ENCODE measurements around the gene JAK1. TPM values are rescaled to one million over a fixed set of nuclear protein-coding genes. Genes with fewer than 3 reads are reported as not detected.
"Not testable (repeated sequence)": the region's sequence is repeated elsewhere in the genome, so short reads cannot be mapped to it uniquely, and the experiment has no call there.

JAK1 gene
- total RNA-seq, 1 experiment from 2014 or later, result 130 TPM

- Mint-ChIP-seq H3K4me3 (ENCODE audit: low read depth, unreplicated experiment) (no peak overlapping the region), H3K4me1 (ENCODE audit: low read depth, unreplicated experiment) (peaks cover 26% of the 10 kb centered on the region), H3K27me3 (ENCODE audit: unreplicated experiment) (no peaks in the 10 kb centered on the region), H3K9me3 (ENCODE audit: low read depth, unreplicated experiment) (no peaks in the 10 kb centered on the region), H3K27ac (ENCODE audit: unreplicated experiment) (no peak overlapping the region), H3K36me3 (ENCODE audit: insufficient read depth, unreplicated experiment) (peaks cover 5% of the 10 kb centered on the region)
- CTCF ChIA-PET, result no interaction called here
- no TSS peak for BruUV-seq (replicated peaks)
- intact Hi-C loops (cut with micrococcal nuclease; ENCODE audit: unreplicated experiment), result no loop called here
- DNase-seq, result no peak
- no peak for TF ChIP-seq CTCF (IDR thresholded peaks at IDR 0.05; ENCODE audit: unreplicated experiment)
These were observed 31.5 kb downstream of the JAK1 start for GRCh38 chr1:64934878-64935275.

DNA sequence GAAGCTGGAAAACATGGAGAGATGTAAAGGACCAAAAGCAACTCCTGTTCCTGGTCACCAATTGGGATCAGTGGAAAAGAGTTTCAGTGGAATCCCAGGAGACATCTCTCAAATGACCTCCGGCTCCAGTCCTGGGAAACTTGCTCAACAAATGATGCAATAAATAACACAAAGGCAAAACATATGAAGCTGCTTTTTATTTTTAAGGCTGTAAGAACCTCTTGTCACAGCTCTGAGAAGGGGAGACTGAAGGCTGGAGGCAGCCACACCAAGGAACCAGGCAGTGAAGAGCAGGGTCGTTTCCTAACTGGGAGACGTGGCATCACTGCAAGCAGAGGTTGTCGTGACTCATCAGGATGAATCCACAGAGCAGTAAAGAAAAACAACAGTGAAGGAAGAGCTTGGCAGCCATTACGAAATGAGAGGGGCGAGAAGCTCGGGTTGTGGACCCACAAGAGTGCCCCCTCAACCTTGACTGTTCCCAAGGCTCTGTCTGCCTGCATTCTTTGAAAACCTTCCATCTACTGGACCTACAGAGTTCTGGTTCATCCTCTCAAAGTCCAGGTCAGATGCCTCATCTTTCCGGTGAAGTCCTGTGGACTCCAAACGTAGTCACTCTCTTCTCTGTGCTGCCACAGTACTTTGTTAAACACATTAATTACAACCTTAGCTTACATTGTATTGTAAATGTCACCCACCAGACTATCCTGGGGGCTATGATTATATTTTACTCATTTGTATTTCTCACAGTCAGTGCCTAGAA, 32.1 kb downstream of the JAK1 start:
- Mint-ChIP-seq H3K27me3 (ENCODE audit: unreplicated experiment) (no peaks in the 10 kb centered on the region), H3K4me3 (ENCODE audit: low read depth, unreplicated experiment) (no peak overlapping the region), H3K27ac (ENCODE audit: unreplicated experiment) (no peak overlapping the region), H3K9me3 (ENCODE audit: low read depth, unreplicated experiment) (no peaks in the 10 kb centered on the region), H3K4me1 (ENCODE audit: low read depth, unreplicated experiment) (peaks cover 26% of the 10 kb centered on the region), H3K36me3 (ENCODE audit: insufficient read depth, unreplicated experiment) (peaks cover 5% of the 10 kb centered on the region)
- TF ChIP-seq CTCF (IDR thresholded peaks at IDR 0.05; ENCODE audit: unreplicated experiment), result no peak
- no TSS peak for BruUV-seq (replicated peaks)
- DNase-seq, result no peak
- intact Hi-C loops (cut with micrococcal nuclease; ENCODE audit: unreplicated experiment), result no loop called here
- CTCF ChIA-PET, result interaction anchor here (0.8 kb wide), 1 partner anchor 32 kb away, joined by 3 read pairs; the partner anchor contains the start of gene JAK1

- intact Hi-C loops (cut with micrococcal nuclease; ENCODE audit: unreplicated experiment), result no loop called here
- TF ChIP-seq CTCF (IDR thresholded peaks at IDR 0.05; ENCODE audit: unreplicated experiment), result no peak
- H3K36me3 Mint-ChIP-seq (ENCODE audit: insufficient read depth, unreplicated experiment), result peaks cover 3% of the 10 kb centered on the region
These were observed 32.9 kb downstream of the JAK1 start for GRCh38 chr1:64933296-64934070.

GRCh38 chr1:64932962-64933295, 33.4 kb downstream of the JAK1 start:
- Mint-ChIP-seq H3K27me3 (ENCODE audit: unreplicated experiment) (no peaks in the 10 kb centered on the region), H3K4me1 (ENCODE audit: low read depth, unreplicated experiment) (peaks cover 17% of the 10 kb centered on the region), H3K9me3 (ENCODE audit: low read depth, unreplicated experiment) (no peaks in the 10 kb centered on the region), H3K4me3 (ENCODE audit: low read depth, unreplicated experiment) (no peak overlapping the region), H3K36me3 (ENCODE audit: insufficient read depth, unreplicated experiment) (no peaks in the 10 kb centered on the region), H3K27ac (ENCODE audit: unreplicated experiment) (no peak overlapping the region)
- CTCF ChIA-PET, result no interaction called here
- BruUV-seq (replicated peaks), result no TSS peak
- intact Hi-C loops (cut with micrococcal nuclease; ENCODE audit: unreplicated experiment), result no loop called here
- no peak for TF ChIP-seq CTCF (IDR thresholded peaks at IDR 0.05; ENCODE audit: unreplicated experiment)
- DNase-seq, result no peak

More at GRCh38 chr1:64933296-64934070, 32.9 kb downstream of the JAK1 start:
- Mint-ChIP-seq H3K27ac (ENCODE audit: unreplicated experiment) (no peak overlapping the region), H3K4me3 (ENCODE audit: low read depth, unreplicated experiment) (no peak overlapping the region), H3K27me3 (ENCODE audit: unreplicated experiment) (no peaks in the 10 kb centered on the region), H3K9me3 (ENCODE audit: low read depth, unreplicated experiment) (no peaks in the 10 kb centered on the region), H3K4me1 (ENCODE audit: low read depth, unreplicated experiment) (peaks cover 18% of the 10 kb centered on the region)
- no TSS peak for BruUV-seq (replicated peaks)
- DNase-seq, result no peak
- CTCF ChIA-PET, result interaction anchor here (0.8 kb wide), 1 partner anchor 33 kb away, joined by 3 read pairs; the partner anchor contains the start of gene JAK1

DNA sequence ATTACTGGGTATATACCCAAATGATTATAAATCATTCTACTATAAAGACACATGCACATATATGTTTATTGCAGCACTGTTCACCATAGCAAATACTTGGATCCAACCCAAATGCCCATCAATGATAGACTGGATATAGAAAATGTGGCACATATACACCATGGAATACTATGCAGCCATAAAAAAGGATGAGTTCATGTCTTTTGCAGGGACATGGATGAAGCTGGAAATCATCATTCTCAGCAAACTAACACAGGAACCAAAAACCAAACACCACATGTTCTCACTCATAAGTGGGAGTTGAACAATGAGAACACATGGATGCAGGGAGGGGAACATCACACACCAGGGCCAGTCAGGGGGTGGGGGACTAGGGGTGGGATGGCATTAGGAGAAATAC, 35.7 kb downstream of the JAK1 start:
- H3K4me3 Mint-ChIP-seq (ENCODE audit: low read depth, unreplicated experiment); H3K27me3 Mint-ChIP-seq (ENCODE audit: unreplicated experiment); intact Hi-C loops (cut with micrococcal nuclease; ENCODE audit: unreplicated experiment); H3K9me3 Mint-ChIP-seq (ENCODE audit: low read depth, unreplicated experiment); CTCF ChIA-PET; DNase-seq; H3K27ac Mint-ChIP-seq (ENCODE audit: unreplicated experiment); H3K36me3 Mint-ChIP-seq (ENCODE audit: insufficient read depth, unreplicated experiment); BruUV-seq (replicated peaks): not testable (repeated sequence)
- H3K4me1 Mint-ChIP-seq (ENCODE audit: low read depth, unreplicated experiment), result peaks cover 28% of the 10 kb centered on the region
